ENCODE data around the gene JCHAIN. TPM values are rescaled to one million over a fixed set of nuclear protein-coding genes. Genes with fewer than 3 reads are reported as not detected.
A peak's percentile ranks its signal among the peaks of the same experiment; 100 is the strongest.

JCHAIN gene
- total and polyA plus RNA-seq, 2 of the 13 experiments (the other 11 are each of a cell fraction or from before 2014, with no cell fraction given), result not detected

GRCh38 chr4:70714079-70714887 is 48.0 kb upstream of the JCHAIN start (continued):
- TF ChIP-seq, protein P1, sequence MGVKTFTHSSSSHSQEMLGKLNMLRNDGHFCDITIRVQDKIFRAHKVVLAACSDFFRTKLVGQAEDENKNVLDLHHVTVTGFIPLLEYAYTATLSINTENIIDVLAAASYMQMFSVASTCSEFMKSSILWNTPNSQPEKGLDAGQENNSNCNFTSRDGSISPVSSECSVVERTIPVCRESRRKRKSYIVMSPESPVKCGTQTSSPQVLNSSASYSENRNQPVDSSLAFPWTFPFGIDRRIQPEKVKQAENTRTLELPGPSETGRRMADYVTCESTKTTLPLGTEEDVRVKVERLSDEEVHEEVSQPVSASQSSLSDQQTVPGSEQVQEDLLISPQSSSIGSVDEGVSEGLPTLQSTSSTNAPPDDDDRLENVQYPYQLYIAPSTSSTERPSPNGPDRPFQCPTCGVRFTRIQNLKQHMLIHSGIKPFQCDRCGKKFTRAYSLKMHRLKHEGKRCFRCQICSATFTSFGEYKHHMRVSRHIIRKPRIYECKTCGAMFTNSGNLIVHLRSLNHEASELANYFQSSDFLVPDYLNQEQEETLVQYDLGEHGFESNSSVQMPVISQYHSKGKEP (CRISPR knock-in tag; IDR thresholded peaks at IDR 0.05), result no peak
- no peak for TF ChIP-seq ZNF263 (CRISPR knock-in tag; IDR thresholded peaks at IDR 0.05)
- TF ChIP-seq ZNF224 (CRISPR knock-in tag; IDR thresholded peaks at IDR 0.05), result no peak
- no peak for TF ChIP-seq ZNF777 (CRISPR knock-in tag; IDR thresholded peaks at IDR 0.05)
- no peak for TF ChIP-seq ZNF576 (CRISPR knock-in tag; IDR thresholded peaks at IDR 0.05)
- no peak for TF ChIP-seq NR3C1 (CRISPR knock-in tag; IDR thresholded peaks at IDR 0.05)
- TF ChIP-seq DR1 (CRISPR knock-in tag; IDR thresholded peaks at IDR 0.05), result no peak
- no peak for TF ChIP-seq PAX8 (CRISPR knock-in tag; IDR thresholded peaks at IDR 0.05; ENCODE audit: borderline replicate concordance)
- TF ChIP-seq MEIS1 (CRISPR knock-in tag; IDR thresholded peaks at IDR 0.05; ENCODE audit: borderline replicate concordance), result no peak
- TF ChIP-seq, protein P2, sequence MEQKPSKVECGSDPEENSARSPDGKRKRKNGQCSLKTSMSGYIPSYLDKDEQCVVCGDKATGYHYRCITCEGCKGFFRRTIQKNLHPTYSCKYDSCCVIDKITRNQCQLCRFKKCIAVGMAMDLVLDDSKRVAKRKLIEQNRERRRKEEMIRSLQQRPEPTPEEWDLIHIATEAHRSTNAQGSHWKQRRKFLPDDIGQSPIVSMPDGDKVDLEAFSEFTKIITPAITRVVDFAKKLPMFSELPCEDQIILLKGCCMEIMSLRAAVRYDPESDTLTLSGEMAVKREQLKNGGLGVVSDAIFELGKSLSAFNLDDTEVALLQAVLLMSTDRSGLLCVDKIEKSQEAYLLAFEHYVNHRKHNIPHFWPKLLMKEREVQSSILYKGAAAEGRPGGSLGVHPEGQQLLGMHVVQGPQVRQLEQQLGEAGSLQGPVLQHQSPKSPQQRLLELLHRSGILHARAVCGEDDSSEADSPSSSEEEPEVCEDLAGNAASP (CRISPR knock-in tag; IDR thresholded peaks at IDR 0.05; ENCODE audit: borderline replicate concordance), result no peak
- no peak for TF ChIP-seq ZNF646 (CRISPR knock-in tag; IDR thresholded peaks at IDR 0.05)
- TF ChIP-seq ZNF577 (CRISPR knock-in tag; IDR thresholded peaks at IDR 0.05; ENCODE audit: borderline replicate concordance, low read depth), result no peak
- peak; percentile 88 for TF ChIP-seq HNF4A (CRISPR knock-in tag; IDR thresholded peaks at IDR 0.05)
- TF ChIP-seq RELA (CRISPR knock-in tag; IDR thresholded peaks at IDR 0.05), result no peak
- TF ChIP-seq ZNF441 (CRISPR knock-in tag; IDR thresholded peaks at IDR 0.05; ENCODE audit: borderline replicate concordance), result no peak
- TF ChIP-seq, protein P3, sequence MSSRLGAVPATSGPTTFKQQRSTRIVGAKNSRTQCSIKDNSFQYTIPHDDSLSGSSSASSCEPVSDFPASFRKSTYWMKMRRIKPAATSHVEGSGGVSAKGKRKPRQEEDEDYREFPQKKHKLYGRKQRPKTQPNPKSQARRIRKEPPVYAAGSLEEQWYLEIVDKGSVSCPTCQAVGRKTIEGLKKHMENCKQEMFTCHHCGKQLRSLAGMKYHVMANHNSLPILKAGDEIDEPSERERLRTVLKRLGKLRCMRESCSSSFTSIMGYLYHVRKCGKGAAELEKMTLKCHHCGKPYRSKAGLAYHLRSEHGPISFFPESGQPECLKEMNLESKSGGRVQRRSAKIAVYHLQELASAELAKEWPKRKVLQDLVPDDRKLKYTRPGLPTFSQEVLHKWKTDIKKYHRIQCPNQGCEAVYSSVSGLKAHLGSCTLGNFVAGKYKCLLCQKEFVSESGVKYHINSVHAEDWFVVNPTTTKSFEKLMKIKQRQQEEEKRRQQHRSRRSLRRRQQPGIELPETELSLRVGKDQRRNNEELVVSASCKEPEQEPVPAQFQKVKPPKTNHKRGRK (CRISPR knock-in tag; IDR thresholded peaks at IDR 0.05), result no peak
- no peak for TF ChIP-seq SP1 (IDR thresholded peaks at IDR 0.05)
- TF ChIP-seq SP1 (CRISPR knock-in tag; IDR thresholded peaks at IDR 0.05), result no peak
- no peak for TF ChIP-seq ETV5 (CRISPR knock-in tag; IDR thresholded peaks at IDR 0.05; ENCODE audit: borderline replicate concordance)
